ENCODE results near the gene NWD2.
A peak's percentile ranks its signal among the peaks of the same experiment; 100 is the strongest.
"Not testable (repeated sequence)": the region's sequence is repeated elsewhere in the genome, so short reads cannot be mapped to it uniquely, and the experiment has no call there.

Gene NWD2
- total RNA-seq, result 0 reads per million in 4 donors

- peak in 1 of 5 donors; percentile 9 for DNase-seq
Measured at GRCh38 chr4:37244583-37245390, at the start of gene NWD2. TSS of gene NWD2 (plus strand) at chr4:37244743. CDS start at chr4:37245068, 325 bp downstream.

GRCh38 chr4:37197899-37198298 lies 46.6 kb upstream of the NWD2 start:
- DNase-seq, result no peak

- DNase-seq, result not testable (repeated sequence)
Measured at GRCh38 chr4:37204740-37205139, 39.8 kb upstream of the NWD2 start.

GRCh38 chr4:37216209-37216608 lies 28.3 kb upstream of the NWD2 start:
- DNase-seq, result no peak

- DNase-seq, result no peak
Measured at GRCh38 chr4:37219242-37219641, 25.3 kb upstream of the NWD2 start.

GRCh38 chr4:37219990-37220389 lies 24.6 kb upstream of the NWD2 start:
- DNase-seq, result no peak

GRCh38 chr4:37220685-37221084 lies 23.9 kb upstream of the NWD2 start:
- DNase-seq, result no peak

- no peak for DNase-seq
Measured at GRCh38 chr4:37223732-37224131, 20.8 kb upstream of the NWD2 start.

- no peak for DNase-seq
Measured at GRCh38 chr4:37224854-37225253, 19.7 kb upstream of the NWD2 start.

GRCh38 chr4:37225778-37226177 lies 18.8 kb upstream of the NWD2 start:
- no peak for DNase-seq

- no peak for DNase-seq
Measured at GRCh38 chr4:37232315-37232714, 12.2 kb upstream of the NWD2 start.

- no peak for DNase-seq
Measured at GRCh38 chr4:37236165-37236564, 8.4 kb upstream of the NWD2 start.

GRCh38 chr4:37241647-37242046 lies 2.9 kb upstream of the NWD2 start:
- DNase-seq, result peak in 1 of 5 donors; percentile 4

GRCh38 chr4:37243051-37243450 lies 1.5 kb upstream of the NWD2 start:
- no peak for DNase-seq

- peak in 1 of 5 donors; percentile 8 for DNase-seq
Measured at GRCh38 chr4:37243722-37244582, 591 bp upstream of the NWD2 start.

GRCh38 chr4:37245391-37245954 lies 930 bp downstream of the NWD2 start:
- DNase-seq, result no peak

- DNase-seq, result no peak
Measured at GRCh38 chr4:37246891-37247290, 2.3 kb downstream of the NWD2 start.

- no peak for DNase-seq
Measured at GRCh38 chr4:37258221-37258620, 13.7 kb downstream of the NWD2 start.

GRCh38 chr4:37268319-37268718 lies 23.8 kb downstream of the NWD2 start:
- no peak for DNase-seq

GRCh38 chr4:37279121-37279520 lies 34.6 kb downstream of the NWD2 start:
- no peak for DNase-seq

GRCh38 chr4:37279894-37280592 lies 35.5 kb downstream of the NWD2 start:
- DNase-seq, result no peak

GRCh38 chr4:37299468-37299867 lies 54.9 kb downstream of the NWD2 start:
- no peak for DNase-seq

- no peak for DNase-seq
Measured at GRCh38 chr4:37304612-37305011, 60.1 kb downstream of the NWD2 start.
